Measurements from ENCODE around the gene SPATC1L. TPM values are rescaled to one million over a fixed set of nuclear protein-coding genes. Genes with fewer than 3 reads are reported as not detected.

SPATC1L gene
- total RNA-seq, 1 donor from 2014 or later: 58.7 TPM

DNA sequence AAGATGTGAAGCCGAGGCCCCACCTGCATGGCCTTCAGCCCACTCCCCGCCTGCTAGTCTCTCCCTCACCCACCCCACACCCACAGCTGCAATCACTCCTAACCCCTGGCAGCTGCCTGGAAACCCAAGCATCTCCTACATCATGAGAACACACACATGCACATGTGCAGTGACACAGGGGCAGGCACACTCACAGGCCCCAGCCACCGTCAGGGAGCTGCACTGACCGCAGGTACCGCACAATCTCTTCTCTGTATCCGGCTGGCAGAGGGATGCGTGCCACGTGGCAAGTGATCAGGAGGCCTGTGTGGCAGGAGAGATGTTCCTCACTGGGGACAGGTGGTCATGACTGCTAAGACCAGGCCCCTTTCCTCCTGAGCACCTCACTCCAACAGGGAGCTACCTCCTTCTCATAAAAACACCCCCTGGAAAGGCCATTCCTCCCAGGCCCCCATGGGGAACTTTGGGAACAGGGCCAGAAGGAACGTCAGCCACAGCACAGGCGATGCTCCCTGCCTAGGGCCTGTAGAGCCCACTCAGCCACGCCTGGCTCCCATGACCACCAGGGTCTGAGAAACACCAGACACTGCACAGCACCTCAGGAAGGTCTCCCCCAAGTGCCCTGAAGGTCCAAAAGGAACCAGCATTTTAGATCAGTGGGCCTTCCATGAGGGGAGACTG lies 38.3 kb upstream of the SPATC1L start:
- H3K27ac Mint-ChIP-seq (ENCODE audit: unreplicated experiment): peak overlapping the region; percentile 70
- TF ChIP-seq CTCF (IDR thresholded peaks at IDR 0.05; ENCODE audit: partially characterized antibody, unreplicated experiment): no peak
- peaks cover 43% of the 10 kb centered on the region for H3K4me1 Mint-ChIP-seq (ENCODE audit: low read depth, unreplicated experiment)
- DNase-seq: no peak
- H3K9me3 Mint-ChIP-seq (ENCODE audit: unreplicated experiment): peaks cover 3% of the 10 kb centered on the region
- H3K4me3 Mint-ChIP-seq (ENCODE audit: unreplicated experiment): peak overlapping the region; percentile 43
- H3K27me3 Mint-ChIP-seq (ENCODE audit: unreplicated experiment): peaks cover 21% of the 10 kb centered on the region
- peaks cover 8% of the 10 kb centered on the region for H3K36me3 Mint-ChIP-seq (ENCODE audit: unreplicated experiment)

- Mint-ChIP-seq H3K4me3 (ENCODE audit: unreplicated experiment) (peak overlapping the region; percentile 43), H3K36me3 (ENCODE audit: unreplicated experiment) (peaks cover 8% of the 10 kb centered on the region), H3K27ac (ENCODE audit: unreplicated experiment) (peak overlapping the region; percentile 70), H3K27me3 (ENCODE audit: unreplicated experiment) (peaks cover 18% of the 10 kb centered on the region), H3K4me1 (ENCODE audit: low read depth, unreplicated experiment) (peaks cover 43% of the 10 kb centered on the region), H3K9me3 (ENCODE audit: unreplicated experiment) (peaks cover 3% of the 10 kb centered on the region)
- TF ChIP-seq CTCF (IDR thresholded peaks at IDR 0.05; ENCODE audit: partially characterized antibody, unreplicated experiment): no peak
- DNase-seq: no peak
These were observed 37.6 kb upstream of the SPATC1L start for GRCh38 chr21:46221664-46222435.

GRCh38 chr21:46220847-46221246 lies 36.6 kb upstream of the SPATC1L start:
- Mint-ChIP-seq H3K9me3 (ENCODE audit: unreplicated experiment) (peaks cover 3% of the 10 kb centered on the region), H3K36me3 (ENCODE audit: unreplicated experiment) (peaks cover 8% of the 10 kb centered on the region), H3K27ac (ENCODE audit: unreplicated experiment) (no peak overlapping the region), H3K27me3 (ENCODE audit: unreplicated experiment) (peaks cover 17% of the 10 kb centered on the region), H3K4me1 (ENCODE audit: low read depth, unreplicated experiment) (peaks cover 35% of the 10 kb centered on the region), H3K4me3 (ENCODE audit: unreplicated experiment) (no peak overlapping the region)
- no peak for DNase-seq
- TF ChIP-seq CTCF (IDR thresholded peaks at IDR 0.05; ENCODE audit: partially characterized antibody, unreplicated experiment): no peak

GRCh38 chr21:46220275-46220810 lies 36.1 kb upstream of the SPATC1L start:
- TF ChIP-seq CTCF (IDR thresholded peaks at IDR 0.05; ENCODE audit: partially characterized antibody, unreplicated experiment): no peak
- DNase-seq: no peak
- Mint-ChIP-seq H3K27me3 (ENCODE audit: unreplicated experiment) (peaks cover 12% of the 10 kb centered on the region), H3K4me3 (ENCODE audit: unreplicated experiment) (peak overlapping the region; percentile 3), H3K4me1 (ENCODE audit: low read depth, unreplicated experiment) (peaks cover 31% of the 10 kb centered on the region), H3K9me3 (ENCODE audit: unreplicated experiment) (no peaks in the 10 kb centered on the region), H3K27ac (ENCODE audit: unreplicated experiment) (peak overlapping the region; percentile 16), H3K36me3 (ENCODE audit: unreplicated experiment) (peaks cover 8% of the 10 kb centered on the region)

Data from glutamatergic neuron (in vitro differentiated cells).